DND-41 (cell line): ENCODE results near the gene GRM4.

Experiments used
- EZH2 ChIP-seq: IDR thresholded peaks from 3 replicates; pipeline ENCODE4 v1.6.1; 2012; ENCODE audit warnings: borderline replicate concordance, low read depth, mild to moderate bottlenecking, moderate library complexity, low read length, inconsistent platforms; ENCODE audit not compliant: severe bottlenecking
- TF ChIP-seq, protein P1 (sequence below): IDR thresholded peaks from 2 replicates; pipeline ENCODE4 v1.5.1; 2012; ENCODE audit warnings: borderline replicate concordance, low read length, moderate library complexity, mild to moderate bottlenecking; ENCODE audit not compliant: poor library complexity, severe bottlenecking; ENCODE audit errors: extremely low read depth

DNA sequence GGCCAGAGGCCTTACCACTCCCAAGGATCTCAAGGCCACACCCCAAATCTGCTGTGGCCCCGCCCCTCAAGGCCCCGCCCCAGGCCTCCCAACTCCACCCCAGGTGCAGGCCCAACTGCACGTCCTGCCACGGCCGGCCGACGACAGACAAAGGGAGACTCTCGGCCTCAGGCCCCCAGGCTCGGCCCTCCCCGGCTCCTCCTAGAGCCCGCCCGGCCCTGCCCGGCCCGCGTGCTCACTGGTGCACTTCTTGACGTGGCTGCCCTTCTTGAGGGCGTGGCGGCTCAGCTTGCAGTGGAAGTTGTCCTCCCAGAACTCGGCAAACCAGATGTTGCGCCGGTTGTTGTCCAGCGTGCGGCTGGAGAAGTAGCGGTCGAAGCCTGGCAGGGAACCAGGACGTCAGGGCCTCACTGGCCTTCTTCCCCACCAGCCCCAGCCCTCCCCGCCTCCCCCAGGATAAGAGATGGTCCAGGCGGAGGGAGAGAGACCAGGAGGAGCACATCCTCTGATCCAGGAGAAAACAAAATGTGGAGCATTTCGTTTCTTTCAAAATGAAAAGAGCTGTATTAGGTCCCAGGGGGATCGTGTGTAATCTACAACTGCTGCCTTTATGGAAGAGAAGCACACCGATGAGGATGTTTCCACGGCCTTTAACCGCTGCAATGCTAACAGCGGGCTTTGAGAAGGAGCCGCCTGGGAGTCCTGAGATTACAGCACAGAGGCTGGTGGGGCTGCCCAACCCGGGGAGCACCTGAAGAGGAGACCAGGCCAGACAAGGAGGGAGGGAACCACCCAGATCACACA, 89.4 kb downstream of the GRM4 start:
- TF ChIP-seq, protein P1, sequence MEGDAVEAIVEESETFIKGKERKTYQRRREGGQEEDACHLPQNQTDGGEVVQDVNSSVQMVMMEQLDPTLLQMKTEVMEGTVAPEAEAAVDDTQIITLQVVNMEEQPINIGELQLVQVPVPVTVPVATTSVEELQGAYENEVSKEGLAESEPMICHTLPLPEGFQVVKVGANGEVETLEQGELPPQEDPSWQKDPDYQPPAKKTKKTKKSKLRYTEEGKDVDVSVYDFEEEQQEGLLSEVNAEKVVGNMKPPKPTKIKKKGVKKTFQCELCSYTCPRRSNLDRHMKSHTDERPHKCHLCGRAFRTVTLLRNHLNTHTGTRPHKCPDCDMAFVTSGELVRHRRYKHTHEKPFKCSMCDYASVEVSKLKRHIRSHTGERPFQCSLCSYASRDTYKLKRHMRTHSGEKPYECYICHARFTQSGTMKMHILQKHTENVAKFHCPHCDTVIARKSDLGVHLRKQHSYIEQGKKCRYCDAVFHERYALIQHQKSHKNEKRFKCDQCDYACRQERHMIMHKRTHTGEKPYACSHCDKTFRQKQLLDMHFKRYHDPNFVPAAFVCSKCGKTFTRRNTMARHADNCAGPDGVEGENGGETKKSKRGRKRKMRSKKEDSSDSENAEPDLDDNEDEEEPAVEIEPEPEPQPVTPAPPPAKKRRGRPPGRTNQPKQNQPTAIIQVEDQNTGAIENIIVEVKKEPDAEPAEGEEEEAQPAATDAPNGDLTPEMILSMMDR: no peak
- no peak for TF ChIP-seq EZH2
